Measurements from ENCODE around the gene GAL3ST1.
"Not testable (repeated sequence)": the region's sequence is repeated elsewhere in the genome, so short reads cannot be mapped to it uniquely, and the experiment has no call there.

Gene GAL3ST1

DNA sequence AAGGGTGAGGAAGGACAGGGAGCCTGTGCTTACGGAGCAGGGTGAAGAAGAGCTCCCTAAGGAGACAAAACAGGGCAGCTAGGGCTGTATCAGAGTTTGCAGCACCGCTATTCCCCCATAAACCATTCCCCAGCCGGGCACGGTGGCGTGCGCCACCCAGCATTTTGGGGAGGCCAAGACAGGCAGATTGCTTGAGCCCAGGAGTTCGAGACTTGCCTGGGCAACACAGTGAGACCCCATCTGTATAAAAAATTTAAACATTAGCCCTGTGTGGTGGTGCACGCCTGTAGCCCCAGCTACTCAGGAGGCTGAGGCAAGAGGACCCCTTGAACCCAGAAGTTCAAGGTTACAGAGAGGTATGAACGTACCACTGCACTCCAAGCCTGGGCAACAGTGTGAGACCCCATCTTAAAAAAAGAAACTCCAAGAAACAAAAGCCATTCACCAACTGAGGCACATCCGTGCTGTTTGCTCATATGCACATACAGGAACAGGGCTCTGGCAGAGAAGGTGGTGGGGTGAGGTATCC, 4.7 kb downstream of the GAL3ST1 start:
- intact Hi-C loops (cut with DNase I; ENCODE audit: low total_unique reads): no loop called here
- DNase-seq: no peak
- Histone ChIP-seq H3K36me3 (no peaks in the 10 kb centered on the region), H3K4me3 (no peak overlapping the region), H3K4me1 (peaks cover 0 to 14% (median 2%) of the 10 kb centered on the region in 4 donors), H3K27me3 (no peaks in the 10 kb centered on the region), H3K27ac (no peak overlapping the region), H3K9me3 (no peaks in the 10 kb centered on the region)
- no peak for TF ChIP-seq CTCF (IDR thresholded peaks at IDR 0.05)

DNA sequence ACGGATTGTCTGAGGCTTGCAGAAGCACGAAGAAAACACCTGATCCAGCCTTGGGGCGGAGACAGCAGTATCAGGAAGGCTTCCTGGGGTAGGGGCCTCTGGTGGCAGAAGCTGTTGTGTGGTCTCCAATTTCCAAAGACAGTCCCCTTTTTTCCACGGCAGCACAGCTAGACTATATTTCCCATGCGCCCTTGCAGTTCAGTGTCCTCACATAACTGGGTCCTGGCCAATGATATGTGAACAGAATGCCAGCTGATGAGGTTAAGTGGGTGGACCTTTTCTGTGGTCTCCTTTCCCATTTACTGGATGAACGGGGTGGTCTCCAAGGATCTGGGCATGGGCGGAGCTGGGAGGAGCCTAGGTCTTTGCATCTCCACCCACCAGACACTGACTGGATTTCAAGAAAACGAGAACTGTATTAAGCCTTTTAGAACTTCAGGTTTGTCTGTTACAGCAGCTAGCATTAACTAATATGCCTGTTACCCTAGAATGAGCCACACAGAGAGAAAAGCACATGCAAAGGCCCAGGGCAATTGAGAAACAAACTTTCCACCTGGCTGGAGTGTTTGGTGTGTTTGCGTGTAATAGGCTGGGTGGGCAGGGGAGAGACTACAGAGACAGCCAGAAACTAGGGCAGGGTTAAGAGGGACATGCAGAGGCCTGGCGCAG, 6.2 kb downstream of the GAL3ST1 start:
- H3K27me3 ChIP-seq: no peaks in the 10 kb centered on the region
- H3K4me3 ChIP-seq: no peak overlapping the region
- TF ChIP-seq CTCF (IDR thresholded peaks at IDR 0.05): no peak
- no peak for DNase-seq
- no peaks in the 10 kb centered on the region for H3K9me3 ChIP-seq
- H3K27ac ChIP-seq: no peak overlapping the region
- no peaks in the 10 kb centered on the region for H3K36me3 ChIP-seq
- intact Hi-C loops (cut with DNase I; ENCODE audit: low total_unique reads): no loop called here
- peaks cover 0 to under 1% (median 0%) of the 10 kb centered on the region in 4 donors for H3K4me1 ChIP-seq

DNA sequence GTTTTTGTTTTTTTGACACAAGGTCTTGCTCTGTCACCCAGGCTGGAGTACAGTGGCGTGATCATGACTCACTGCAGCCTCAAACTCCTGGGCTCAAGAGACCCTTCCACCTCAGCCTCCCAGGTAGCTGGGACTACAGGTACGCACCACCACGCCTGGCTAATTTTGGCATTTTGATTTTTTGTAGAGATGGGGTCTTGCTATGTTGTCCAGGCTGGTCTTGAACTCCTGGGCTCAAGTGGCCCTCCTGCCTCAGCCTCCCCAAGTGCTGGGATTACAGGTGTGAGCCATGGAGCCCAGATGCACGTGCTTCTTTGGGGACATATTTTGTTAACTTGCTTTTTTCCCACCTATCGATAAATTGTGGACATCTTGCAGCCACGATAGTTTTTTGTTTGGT, 7.2 kb downstream of the GAL3ST1 start:
- H3K27ac ChIP-seq; H3K36me3 ChIP-seq; H3K27me3 ChIP-seq; H3K4me3 ChIP-seq; DNase-seq; intact Hi-C loops (cut with DNase I; ENCODE audit: low total_unique reads); H3K4me1 ChIP-seq; H3K9me3 ChIP-seq: not testable (repeated sequence)

DNA sequence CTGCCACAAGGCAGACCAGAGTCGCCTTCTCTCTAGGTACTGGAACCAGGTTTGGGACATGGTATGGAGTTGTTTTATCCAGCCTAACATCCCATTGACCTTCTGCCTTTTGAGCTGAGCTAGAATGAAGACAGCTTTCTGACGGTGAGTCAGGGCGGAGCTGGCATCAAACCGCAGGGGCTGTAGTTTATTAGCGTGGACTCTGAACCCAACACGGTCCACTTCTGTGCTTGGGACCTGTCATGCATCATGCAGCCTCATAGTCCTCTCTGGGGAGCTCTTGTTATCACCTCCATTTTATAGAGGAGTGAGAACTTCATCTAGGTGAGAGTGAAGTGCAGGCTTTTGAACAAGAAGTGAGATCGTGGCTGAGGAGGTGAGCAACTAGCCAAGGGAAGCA, 8.3 kb downstream of the GAL3ST1 start:
- no peak overlapping the region for H3K27ac ChIP-seq
- H3K27me3 ChIP-seq: no peaks in the 10 kb centered on the region
- no peak for TF ChIP-seq CTCF (IDR thresholded peaks at IDR 0.05)
- H3K36me3 ChIP-seq: no peaks in the 10 kb centered on the region
- H3K4me1 ChIP-seq: no peaks in the 10 kb centered on the region
- no peaks in the 10 kb centered on the region for H3K9me3 ChIP-seq
- no peak for DNase-seq
- H3K4me3 ChIP-seq: no peak overlapping the region
- intact Hi-C loops (cut with DNase I; ENCODE audit: low total_unique reads): no loop called here

DNA sequence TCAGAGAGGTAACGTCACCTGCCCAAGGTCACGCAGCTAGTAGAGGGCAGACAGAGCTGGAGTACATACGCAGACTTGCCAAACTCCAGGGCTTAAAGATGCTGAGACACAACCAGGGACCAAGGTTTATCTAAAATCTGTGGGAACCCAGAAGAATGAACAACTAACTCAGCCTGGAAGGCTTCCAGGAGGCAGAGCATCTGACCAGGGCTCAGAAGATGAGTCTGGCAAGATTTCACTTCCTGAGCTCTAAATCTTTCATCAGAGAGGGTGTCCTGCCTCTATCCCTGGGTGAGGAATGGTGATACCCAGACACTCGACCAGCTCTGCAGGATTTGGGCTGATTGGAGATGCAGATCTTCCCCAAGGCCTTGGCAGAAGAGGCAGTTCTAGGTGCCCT, 9.1 kb downstream of the GAL3ST1 start:
- no peaks in the 10 kb centered on the region for H3K4me1 ChIP-seq
- no peaks in the 10 kb centered on the region for H3K36me3 ChIP-seq
- no peak overlapping the region for H3K27ac ChIP-seq
- DNase-seq: no peak
- H3K27me3 ChIP-seq: no peaks in the 10 kb centered on the region
- intact Hi-C loops (cut with DNase I; ENCODE audit: low total_unique reads): no loop called here
- no peak for TF ChIP-seq CTCF (IDR thresholded peaks at IDR 0.05)
- no peak overlapping the region for H3K4me3 ChIP-seq
- H3K9me3 ChIP-seq: no peaks in the 10 kb centered on the region

GRCh38 chr22:30564761-30565119, 9.7 kb downstream of the GAL3ST1 start:
- intact Hi-C loops (cut with DNase I; ENCODE audit: low total_unique reads): no loop called here
- no peak for DNase-seq
- H3K27ac ChIP-seq: no peak overlapping the region

More at GRCh38 chr22:30564761-30565119, 9.7 kb downstream of the GAL3ST1 start:
- no peaks in the 10 kb centered on the region for H3K27me3 ChIP-seq
- H3K9me3 ChIP-seq: no peaks in the 10 kb centered on the region
- no peaks in the 10 kb centered on the region for H3K4me1 ChIP-seq
- no peaks in the 10 kb centered on the region for H3K36me3 ChIP-seq
- H3K4me3 ChIP-seq: no peak overlapping the region
- TF ChIP-seq CTCF (IDR thresholded peaks at IDR 0.05): no peak

Measured in tibial artery (tissue), 4 donors.